Cerebellar nuclear complex (tissue), 1 donor: ENCODE measurements around the gene SEPTIN5.

Experiments used
- DNase-seq, 2 experiments: peaks; one replicate each; lab custom pipeline; 2025; lab: John Stamatoyannopoulos, UW

Gene SEPTIN5

DNA sequence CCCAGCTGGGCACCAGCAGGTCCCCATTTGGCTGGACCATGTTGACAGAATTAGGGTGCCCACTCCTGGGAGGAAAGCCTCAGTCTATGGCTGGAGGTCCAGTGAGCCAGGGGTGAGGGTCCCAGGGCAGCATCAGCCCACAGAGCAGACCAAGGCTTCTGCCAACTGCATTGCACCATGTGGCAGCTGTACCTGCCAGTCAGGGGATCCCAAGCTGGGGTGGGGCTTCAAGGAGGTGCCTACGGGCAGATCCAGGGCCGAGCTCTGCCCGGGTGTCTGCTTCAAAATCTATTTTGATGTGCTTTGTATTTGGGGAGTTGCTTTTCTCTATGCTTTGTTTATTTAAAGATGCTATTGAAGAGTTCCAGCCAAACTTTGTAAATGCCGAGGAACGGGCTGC, 19.5 kb downstream of the SEPTIN5 start:
- no peak for DNase-seq

DNA sequence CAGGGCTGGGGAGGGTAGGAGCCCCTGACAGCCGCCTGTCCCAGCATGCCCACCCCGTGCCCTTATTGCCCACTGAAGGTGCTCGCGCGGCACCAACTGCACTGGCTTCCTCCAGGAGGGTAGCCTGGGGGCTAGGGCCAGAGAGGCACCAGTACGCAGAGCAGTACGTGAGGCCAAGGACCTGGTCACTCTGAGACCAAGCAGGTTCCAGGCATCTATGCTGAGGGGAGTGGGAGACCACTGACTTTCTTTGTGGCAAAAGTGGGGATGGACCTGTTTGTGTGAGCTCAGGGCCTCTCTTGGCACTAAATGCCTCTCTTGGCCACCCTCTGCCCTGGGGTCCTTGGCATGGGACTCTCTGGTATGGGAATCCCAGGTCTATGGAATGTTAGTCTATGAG, 19.9 kb downstream of the SEPTIN5 start:
- DNase-seq = no peak

- DNase-seq = no peak
Observed at GRCh38 chr22:19734837-19735382, 20.6 kb downstream of the SEPTIN5 start.

GRCh38 chr22:19735665-19736510, 21.6 kb downstream of the SEPTIN5 start:
- DNase-seq = no peak

- no peak for DNase-seq
Observed at GRCh38 chr22:19737846-19738663, 23.8 kb downstream of the SEPTIN5 start.

DNA sequence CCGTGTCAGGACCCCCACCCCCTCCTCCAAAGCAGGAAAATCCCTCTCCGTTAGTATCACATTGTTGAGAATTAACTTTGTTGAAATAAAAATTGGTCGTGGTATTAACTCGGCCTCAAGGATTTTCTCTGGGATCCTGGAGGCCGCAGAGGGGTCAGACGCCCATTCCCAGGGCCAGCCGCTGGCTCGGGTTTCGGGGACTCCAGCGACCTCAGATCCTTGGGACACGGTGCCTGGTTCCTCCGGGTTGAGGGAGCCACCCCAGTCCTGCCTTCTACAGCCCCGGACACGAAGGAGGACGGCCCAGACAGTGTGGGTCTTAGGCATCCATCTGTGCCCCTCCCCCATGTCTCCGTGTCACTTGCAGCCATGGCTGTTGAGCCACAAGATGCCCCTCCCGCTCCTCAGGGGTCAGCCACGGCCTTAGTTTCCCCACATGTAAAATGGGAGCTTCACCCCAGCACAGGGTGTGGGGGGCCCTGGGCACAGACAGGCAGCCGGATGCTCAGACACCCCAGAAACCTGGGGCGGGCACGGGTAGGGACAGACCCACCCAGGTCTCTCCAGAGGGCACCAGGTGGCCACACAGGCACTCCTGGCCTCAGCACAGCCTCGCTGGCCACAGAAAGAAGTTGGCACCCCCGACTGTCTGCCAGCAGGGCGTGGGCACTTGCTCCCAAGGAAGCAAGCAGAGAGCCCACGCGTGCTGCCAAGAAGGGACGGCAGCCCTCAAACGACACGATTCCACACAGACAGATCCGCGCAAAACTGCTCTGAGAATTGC, 24.6 kb downstream of the SEPTIN5 start:
- no peak for DNase-seq

- no peak for DNase-seq
Observed at GRCh38 chr22:19739448-19739895, 25.2 kb downstream of the SEPTIN5 start.

GRCh38 chr22:19739911-19740449, 25.7 kb downstream of the SEPTIN5 start:
- DNase-seq = no peak

DNA sequence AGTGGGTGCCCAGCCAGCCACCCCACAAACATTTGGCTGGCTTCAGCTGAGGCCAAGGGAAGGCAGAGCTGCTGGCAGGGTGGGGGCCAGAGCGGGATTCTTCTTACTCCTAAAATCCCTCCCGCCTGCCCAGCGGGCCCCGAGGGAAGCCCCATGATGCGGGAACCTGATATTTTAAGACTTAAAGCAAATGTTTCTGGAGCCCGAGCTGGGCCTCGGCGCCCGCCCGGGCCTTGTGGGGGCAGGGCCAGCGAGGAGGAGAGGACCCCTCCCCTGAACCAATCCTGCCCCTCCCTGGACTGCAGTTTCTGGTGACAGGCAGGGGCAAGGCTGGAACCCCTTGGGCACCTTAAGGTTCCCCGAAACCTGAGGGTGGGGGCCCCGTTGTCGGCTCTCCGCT, 26.3 kb downstream of the SEPTIN5 start:
- DNase-seq = no peak

DNA sequence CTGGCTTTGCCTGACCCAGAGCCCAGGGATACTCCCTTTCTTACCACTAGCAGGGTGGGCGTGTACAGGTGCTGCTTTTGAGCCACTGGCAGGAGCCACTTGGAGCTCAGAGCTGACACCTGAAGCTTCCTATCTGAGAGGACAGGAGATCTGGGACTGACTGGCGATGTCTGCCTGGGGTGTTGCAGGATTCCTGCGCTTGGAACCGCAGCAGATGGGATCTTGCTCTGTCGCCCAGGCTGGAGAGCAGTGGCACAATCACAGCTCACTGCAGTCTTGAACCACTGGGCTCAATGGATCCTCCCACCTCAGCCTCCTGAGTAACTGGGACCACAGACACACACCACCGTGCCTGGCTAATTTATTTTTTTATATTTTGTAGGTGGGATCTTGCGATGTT, 26.8 kb downstream of the SEPTIN5 start:
- DNase-seq = no peak

- no peak for DNase-seq
Observed at GRCh38 chr22:19742160-19743066, 28.1 kb downstream of the SEPTIN5 start.

DNA sequence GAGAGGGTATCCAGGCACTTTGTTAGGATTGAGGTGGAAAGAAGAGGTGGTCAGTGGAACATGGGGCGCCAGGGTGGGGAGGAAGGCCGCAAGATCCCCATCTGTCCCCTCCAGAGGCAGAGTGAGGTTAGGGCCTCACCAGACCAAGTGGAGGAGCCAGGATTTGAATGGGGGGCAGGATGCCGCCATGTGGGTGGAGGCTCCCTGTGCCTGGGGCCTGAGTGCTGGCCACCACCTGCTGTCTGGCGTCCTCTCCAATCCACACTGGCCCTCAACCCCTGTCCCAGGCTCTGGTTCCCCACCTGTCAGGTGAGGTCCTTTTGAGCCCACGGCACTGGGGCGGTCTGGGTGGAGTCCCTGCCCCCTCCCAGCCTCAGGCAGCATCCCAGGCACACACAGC, 28.8 kb downstream of the SEPTIN5 start:
- no peak for DNase-seq

DNA sequence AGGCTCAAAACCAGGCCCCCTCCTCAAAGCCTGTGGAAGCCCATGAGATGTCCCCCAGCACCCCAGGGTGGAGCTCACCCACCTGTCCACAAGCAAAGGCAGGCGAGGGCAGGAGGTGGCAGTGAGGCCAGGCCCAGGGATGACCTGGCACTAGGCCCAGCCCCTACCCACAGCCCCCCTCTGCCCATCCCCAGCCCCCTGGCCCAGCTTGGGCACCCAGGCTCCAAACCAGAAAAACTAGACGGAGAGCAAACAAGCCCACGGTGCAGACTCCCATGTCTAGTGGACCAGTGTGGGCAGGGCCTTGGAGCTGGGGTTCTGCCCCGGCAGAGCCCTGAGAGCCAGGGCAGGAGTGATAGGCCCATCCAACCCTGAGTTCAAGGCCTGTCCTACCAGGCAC, 29.3 kb downstream of the SEPTIN5 start:
- DNase-seq = no peak

GRCh38 chr22:19744350-19745006, 30.2 kb downstream of the SEPTIN5 start:
- no peak for DNase-seq

- no peak for DNase-seq
Observed at GRCh38 chr22:19745155-19746101, 31.1 kb downstream of the SEPTIN5 start.

GRCh38 chr22:19746726-19747125, 32.4 kb downstream of the SEPTIN5 start:
- DNase-seq = no peak

DNA sequence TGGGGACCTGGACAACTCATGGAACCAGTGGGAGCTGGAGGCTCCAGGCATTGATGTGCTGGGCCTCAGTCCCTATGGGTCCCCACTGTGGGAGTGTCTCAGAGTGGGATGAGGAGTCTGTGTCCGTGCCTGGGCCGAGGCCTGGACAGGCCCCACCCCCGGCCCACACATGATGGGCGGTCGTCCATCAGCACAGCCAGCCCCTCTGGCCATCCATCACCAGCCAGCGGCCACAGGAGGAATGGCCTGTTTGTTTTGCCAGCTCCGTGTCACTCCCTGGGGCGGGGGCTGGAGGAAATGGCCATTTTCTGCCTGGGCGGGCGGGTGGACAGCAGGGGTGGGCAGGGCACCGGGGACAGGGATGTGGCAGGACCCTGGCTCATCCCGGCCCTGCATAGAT, 33.2 kb downstream of the SEPTIN5 start:
- no peak for DNase-seq

DNA sequence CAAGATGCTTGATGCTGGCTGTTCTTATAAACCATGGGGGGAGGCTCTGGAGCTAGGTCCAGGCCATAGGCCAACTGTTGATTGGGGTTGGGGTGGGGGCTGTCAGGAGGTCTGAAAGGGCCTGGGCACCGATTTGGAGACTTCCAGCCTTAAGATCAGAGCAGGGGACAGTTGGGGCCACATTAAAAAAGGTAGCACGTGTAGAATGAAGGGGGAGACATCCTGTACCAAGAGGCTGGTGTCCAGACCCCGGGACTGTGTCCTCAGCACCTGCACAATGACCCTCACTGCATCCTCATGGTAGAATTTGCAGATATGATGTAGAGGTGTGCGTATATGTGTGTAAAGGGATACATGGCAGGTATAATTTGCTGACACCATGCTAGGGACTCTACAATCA, 33.8 kb downstream of the SEPTIN5 start:
- no peak for DNase-seq
